Panc1 (cell line): ENCODE measurements around the gene GRID2IP. TPM values are rescaled to one million over a fixed set of nuclear protein-coding genes. Genes with fewer than 3 reads are reported as not detected.

Source experiments
- ATAC-seq: fragments of 200-7000 bp; cut with Tn5 transposase; 2 replicates; pipeline ENCODE4 v1.9.1; 2020; ENCODE audit warnings: mild to moderate bottlenecking, moderate library complexity
- Bru-seq: library from RNA; stranded (reverse); fragments of 400-500 nt; gene quantifications from one replicate; lab custom pipeline; 2021; lab: Mats Ljungman, UMichigan
- BruChase-seq, 2 experiments: library from RNA; stranded (reverse); fragments of 400-500 nt; gene quantifications; one replicate each; lab custom pipeline; 2021; lab: Mats Ljungman, UMichigan
- BruUV-seq: library from RNA; stranded (reverse); fragments of 400-500 nt; replicated peaks from 2 replicates; lab custom pipeline; 2021; lab: Mats Ljungman, UMichigan
- CTCF ChIA-PET: fragments of 300-600 bp; sonication (Branson Sonifier 250); formaldehyde crosslinking; loops from one replicate; lab custom pipeline; 2022; ENCODE audit warnings: antibody characterized with exemption; lab: Charles Lee
- POLR2A ChIA-PET: fragments of 300-600 bp; sonication (Branson Sonifier 250); formaldehyde crosslinking; loops from one replicate; lab custom pipeline; 2022; ENCODE audit warnings: antibody characterized with exemption; lab: Charles Lee
- DNase-seq: peaks from one replicate; pipeline ENCODE4 v3.0.0-alpha.2; 2010; ENCODE audit warnings: low read depth, low spot score
- H3K27ac ChIP-seq: 2 replicates; pipeline ENCODE4 v1.5.1; 2011; ENCODE audit warnings: mild to moderate bottlenecking, low read length, inconsistent platforms
- H3K27me3 ChIP-seq: fragments of 200-500 bp; sonication (Bioruptor generic); 2 replicates; pipeline ENCODE4 v1.6.0; 2014; ENCODE audit warnings: low read length, inconsistent platforms; ENCODE audit not compliant: control insufficient read depth, insufficient read depth
- H3K36me3 ChIP-seq: fragments of 200-500 bp; sonication (Bioruptor generic); 2 replicates; pipeline ENCODE4 v1.5.1; 2014; ENCODE audit warnings: inconsistent platforms, mild to moderate bottlenecking, low read length, moderate library complexity; ENCODE audit not compliant: control insufficient read depth, insufficient read depth
- H3K4me1 ChIP-seq: 2 replicates; pipeline ENCODE4 v1.5.1; 2011; ENCODE audit warnings: inconsistent platforms, mild to moderate bottlenecking, low read length, moderate library complexity; ENCODE audit not compliant: control insufficient read depth, insufficient read depth
- H3K4me3 ChIP-seq, 2 experiments: 2 replicates each; pipeline ENCODE4 v1.5.1; 2011 to 2012; ENCODE audit warnings: low read depth in 2 of 2, low read length in 2 of 2, mild to moderate bottlenecking in 2 of 2, inconsistent platforms in 1 of 2, moderate library complexity in 1 of 2
- H3K9me3 ChIP-seq: fragments of 200-500 bp; sonication (Bioruptor generic); 2 replicates; pipeline ENCODE4 v1.5.1; 2014; ENCODE audit warnings: low read depth, mild to moderate bottlenecking, inconsistent platforms, low read length, moderate library complexity; ENCODE audit not compliant: control insufficient read depth, insufficient read depth
- CTCF ChIP-seq: fragments of 450-650 bp; IDR thresholded peaks from 2 replicates; pipeline ENCODE4 v1.5.1; 2017; ENCODE audit warnings: mild to moderate bottlenecking
- POLR2AphosphoS5 ChIP-seq: IDR thresholded peaks from 2 replicates; pipeline ENCODE4 v1.6.1; 2012; ENCODE audit warnings: mild to moderate bottlenecking, low read depth, low read length, moderate library complexity
- REST ChIP-seq, 2 experiments: IDR thresholded peaks; 2 replicates each; pipeline ENCODE4 v1.6.1; 2011 to 2012; ENCODE audit warnings: low read depth in 2 of 2, control low read depth in 1 of 2, low read length in 1 of 2, mild to moderate bottlenecking in 1 of 2, moderate library complexity in 1 of 2; ENCODE audit not compliant: insufficient read depth in 1 of 2
- SIN3A ChIP-seq: IDR thresholded peaks from 2 replicates; pipeline ENCODE4 v1.6.1; 2012; ENCODE audit warnings: low read depth, mild to moderate bottlenecking, low read length, moderate library complexity, borderline replicate concordance; ENCODE audit not compliant: insufficient read depth
- TCF7L2 ChIP-seq: IDR thresholded peaks from 2 replicates; pipeline ENCODE4 v1.6.1; 2011; ENCODE audit warnings: mild to moderate bottlenecking, low read depth, low read length, inconsistent platforms
- in situ Hi-C: cut with HindIII; loops from 2 replicates; pipeline ENCODE4 v1.10.0; 2016; ENCODE audit warnings: low sequenced_read_pairs, low pct_unique_long_range_greater_than_20kb
- intact Hi-C: fragments of 100-400 bp; cut with micrococcal nuclease; formaldehyde crosslinking; loops from one replicate; pipeline ENCODE4 v1.10.0; 2022; ENCODE audit not compliant: unreplicated experiment
- long read RNA-seq: library from polyadenylated mRNA; unstranded; transcript quantifications from one replicate; pipeline ENCODE4 v2.0.0, GENCODE V29; 2021; ENCODE audit not compliant: unreplicated experiment
- polyA plus RNA-seq: library from polyadenylated mRNA; unstranded; fragments of >200 nt; gene quantifications from one replicate; pipeline ENCODE4 v1.2.1, GENCODE V29; 2012; ENCODE audit warnings: missing spikeins; ENCODE audit not compliant: insufficient read length
- total RNA-seq: library from RNA; stranded (reverse); gene quantifications from one replicate; pipeline ENCODE4 v1.2.1, GENCODE V29; 2021; ENCODE audit not compliant: unreplicated experiment

The GRID2IP gene
- total RNA-seq, result 0.13 TPM
- 0.13 TPM for polyA plus RNA-seq
- percentile 13 among the genes with signal in this experiment for Bru-seq, nascent RNA
- percentile 4 among the genes with signal in this experiment for BruChase-seq, experiment 1, labeled RNA remaining after a 2-hour chase
- percentile 4 among the genes with signal in this experiment for BruChase-seq, experiment 2, labeled RNA remaining after a 6-hour chase
- long read RNA-seq, result 0 reads

- Histone ChIP-seq H3K27me3 (no peaks in the 10 kb centered on the region), H3K4me1 (no peaks in the 10 kb centered on the region), H3K9me3 (no peaks in the 10 kb centered on the region), H3K27ac (no peak within 1 kb of the TSS), H3K36me3 (no peaks in the 10 kb centered on the region), H3K4me3 (no peak within 1 kb of the TSS)
- BruUV-seq, result no TSS peak
- POLR2A ChIA-PET, result interaction anchor here (0.6 kb wide), 1 partner anchor 294 kb away, joined by 3 read pairs; no protein-coding TSS in a partner anchor
- CTCF ChIA-PET, result interaction anchor here (0.6 kb wide), 1 partner anchor 8 kb away, joined by 10 read pairs; no protein-coding TSS in a partner anchor
- no peak for TF ChIP-seq POLR2AphosphoS5
- no peak for TF ChIP-seq REST (IDR thresholded peaks at IDR 0.05; ENCODE audit: insufficient read depth in 1 of 2, low read depth in 2 of 2, low read length in 1 of 2)
- TF ChIP-seq CTCF, result no peak
- no peak for TF ChIP-seq TCF7L2
- no peak for TF ChIP-seq SIN3A
- intact Hi-C loops (no loop called here), in situ Hi-C loops (no loop called here)
- DNase-seq (no peak), ATAC-seq (peak; percentile 19; the same call in 1 of the 2 replicates)
Observed at GRCh38 chr7:6551016-6551511, at the start of gene GRID2IP. Gene GRID2IP, minus strand, starts transcription at chr7:6551461. Its CDS starts 25 bp downstream, at chr7:6551436.

GRCh38 chr7:6600093-6600492 is 48.8 kb upstream of the GRID2IP start:
- Histone ChIP-seq H3K36me3 (no peaks in the 10 kb centered on the region; the same call in 1 of the 2 replicates), H3K9me3 (no peaks in the 10 kb centered on the region), H3K27me3 (no peaks in the 10 kb centered on the region), H3K27ac (no peak overlapping the region), H3K4me1 (no peaks in the 10 kb centered on the region), H3K4me3 (no peak overlapping the region)
- TF ChIP-seq CTCF (no peak), REST (IDR thresholded peaks at IDR 0.05; ENCODE audit: insufficient read depth in 1 of 2, low read depth in 2 of 2, low read length in 1 of 2) (no peak), SIN3A (no peak)
- DNase-seq (no peak), ATAC-seq (no peak)
- ChIA-PET CTCF (no interaction called here), POLR2A (no interaction called here)
- in situ Hi-C loops, result no loop called here
- intact Hi-C loops, result no loop called here
- BruUV-seq, result no TSS peak
